Endothelial cell of umbilical vein (primary cell): Measurements from ENCODE around the gene FMN2. TPM values are rescaled to one million over a fixed set of nuclear protein-coding genes. Genes with fewer than 3 reads are reported as not detected.

Experiments
- BruUV-seq: library from RNA; stranded (reverse); fragments of 400-500 nt; replicated peaks from 2 replicates; lab custom pipeline; 2021; lab: Mats Ljungman, UMichigan
- CTCF ChIA-PET: fragments of 300-600, 350-600 bp; sonication (Branson Sonifier 250); formaldehyde crosslinking; loops from one replicate; lab custom pipeline; 2021; ENCODE audit warnings: antibody characterized with exemption, inconsistent platforms; lab: Charles Lee
- POLR2A ChIA-PET: fragments of 300-600, 350-600 bp; sonication (Branson Sonifier 250); formaldehyde crosslinking; loops from one replicate; lab custom pipeline; 2021; ENCODE audit warnings: antibody characterized with exemption, inconsistent platforms; lab: Charles Lee
- DNase-seq: peaks from one replicate; pipeline ENCODE4 v3.0.0-alpha.2; 2011; ENCODE audit warnings: low read depth, low spot score
- FAIRE-seq: peaks from 2 replicates; lab custom pipeline; 2011; peaks lifted over from hg19 to GRCh38; lab: Jason Lieb, UNC
- H2AFZ ChIP-seq: 2 replicates; pipeline ENCODE4 v1.6.0; 2012; ENCODE audit warnings: low read depth, low read length, control low read depth, inconsistent platforms
- H3K27ac ChIP-seq: 2 replicates; pipeline ENCODE4 v1.5.1; 2011; ENCODE audit warnings: low read depth, mild to moderate bottlenecking, control low read depth, low read length, moderate library complexity; ENCODE audit not compliant: insufficient read depth
- H3K27me3 ChIP-seq, 2 experiments: 2 replicates each; pipeline versions ENCODE4 v1.6.0 to v1.6.1; 2011; ENCODE audit warnings: low read length in 2 of 2, mixed read lengths in 1 of 2; ENCODE audit not compliant: control insufficient read depth in 2 of 2, insufficient read depth in 2 of 2
- H3K36me3 ChIP-seq, 2 experiments: 2 replicates in 1 of 2; 3 replicates in 1 of 2; pipeline ENCODE4 v1.5.1; 2011; ENCODE audit warnings: low read length in 2 of 2, mild to moderate bottlenecking in 1 of 2, moderate library complexity in 1 of 2; ENCODE audit not compliant: control insufficient read depth in 2 of 2, insufficient read depth in 2 of 2; ENCODE audit errors: extremely low read depth in 1 of 2
- H3K4me1 ChIP-seq: 3 replicates; pipeline ENCODE4 v1.5.1; 2011; ENCODE audit warnings: mild to moderate bottlenecking, low read length; ENCODE audit not compliant: control insufficient read depth, insufficient read depth; ENCODE audit errors: extremely low read depth
- H3K4me2 ChIP-seq: 2 replicates; pipeline ENCODE4 v1.6.1; 2011; ENCODE audit warnings: low read length, control low read depth, mixed read lengths; ENCODE audit not compliant: insufficient read depth
- H3K4me3 ChIP-seq, 3 experiments: fragments of 200-600 bp in 1 of 3; sonication (generic), shearing (Covaris generic) in 1 of 3; replicated peaks in 1 of 3; 2 replicates each; pipeline ENCODE4 v1.5.1; 2011 to 2016; ENCODE audit warnings: control low read depth in 3 of 3, low read length in 3 of 3, mild to moderate bottlenecking in 2 of 3, inconsistent platforms in 1 of 3, low read depth in 1 of 3, moderate library complexity in 1 of 3; ENCODE audit not compliant: insufficient read depth in 1 of 3
- H3K79me2 ChIP-seq: 2 replicates; pipeline ENCODE4 v1.6.0; 2012; ENCODE audit warnings: low read length, inconsistent platforms; ENCODE audit not compliant: control insufficient read depth, insufficient read depth
- H3K9ac ChIP-seq: replicated peaks from 2 replicates; pipeline ENCODE3; 2011; ENCODE audit warnings: low read length, control low read depth; ENCODE audit not compliant: insufficient read depth; ENCODE audit errors: extremely low read depth
- H3K9me1 ChIP-seq: replicated peaks from 3 replicates; pipeline ENCODE4 v1.6.0; 2011; ENCODE audit warnings: mild to moderate bottlenecking, low read length; ENCODE audit not compliant: control insufficient read depth, insufficient read depth; ENCODE audit errors: extremely low read depth
- H3K9me3 ChIP-seq: replicated peaks from 2 replicates; pipeline ENCODE4 v1.5.1; 2012; ENCODE audit warnings: low read length, inconsistent platforms; ENCODE audit not compliant: control insufficient read depth, insufficient read depth
- H4K20me1 ChIP-seq: replicated peaks from 2 replicates; pipeline ENCODE3; 2011; ENCODE audit warnings: mild to moderate bottlenecking, low read length; ENCODE audit not compliant: control insufficient read depth, insufficient read depth; ENCODE audit errors: extremely low read depth
- EZH2 ChIP-seq: IDR thresholded peaks from 2 replicates; pipeline ENCODE4 v1.6.1; 2012; ENCODE audit warnings: borderline replicate concordance, low read depth, mild to moderate bottlenecking, moderate library complexity, low read length, inconsistent platforms; ENCODE audit not compliant: severe bottlenecking
- FOS ChIP-seq: IDR thresholded peaks from 2 replicates; pipeline ENCODE4 v1.6.1; 2011; ENCODE audit warnings: mild to moderate bottlenecking, low read length, moderate library complexity, borderline replicate concordance; ENCODE audit not compliant: insufficient read depth
- GATA2 ChIP-seq: IDR thresholded peaks from 2 replicates; pipeline ENCODE4 v1.7.0; 2011; ENCODE audit warnings: low read depth, mild to moderate bottlenecking, moderate library complexity, mixed read lengths, low read length; ENCODE audit not compliant: insufficient read length, insufficient read depth
- MYC ChIP-seq: IDR thresholded peaks from one replicate; pipeline ENCODE4 v1.6.1; 2011; ENCODE audit warnings: mild to moderate bottlenecking, low read depth, low read length
- POLR2A ChIP-seq: IDR thresholded peaks from 2 replicates; pipeline ENCODE4 v1.6.1; 2012; ENCODE audit warnings: low read depth, mild to moderate bottlenecking, control low read depth, low read length
- dilution Hi-C: fragments of 300-500 bp; cut with MboI; formaldehyde crosslinking; loops from one replicate; pipeline ENCODE4 v1.15.0; 2019; ENCODE audit warnings: low sequenced_read_pairs; ENCODE audit not compliant: extremely low pct_ligation_motif_present
- intact Hi-C: fragments of 100-400 bp; cut with micrococcal nuclease; formaldehyde crosslinking; loops from one replicate; pipeline ENCODE4 v1.10.0; 2022
- polyA plus RNA-seq, 4 experiments: library from polyadenylated mRNA; depleted of rRNA in 3 of 4; stranded (reverse) in 3 of 4; unstranded in 1 of 4; fragments of >200 nt; gene quantifications; 2 replicates each; pipeline versions ENCODE4 v1.2.1 to v1.2.3, GENCODE V29; 2011 to 2012; ENCODE audit warnings: missing spikeins in 1 of 4
- total RNA-seq: library from RNA; stranded (reverse); gene quantifications from 2 replicates; pipeline ENCODE4 v1.2.3, GENCODE V29; 2021
- TF ChIP-seq, protein P1 (sequence below), 2 donors: IDR thresholded peaks; 1 replicate in 1 of 2; 2 replicates in 1 of 2; pipeline ENCODE4 v1.5.1; 2011; ENCODE audit warnings: low read length in 2 of 2, mild to moderate bottlenecking in 2 of 2, moderate library complexity in 2 of 2, control low read depth in 1 of 2, inconsistent platforms in 1 of 2, low read depth in 1 of 2; ENCODE audit not compliant: insufficient read depth in 1 of 2; ENCODE audit errors: extremely low read depth in 1 of 2
- TF ChIP-seq, protein P2 (sequence below): IDR thresholded peaks from 2 replicates; pipeline ENCODE4 v1.6.1; 2011; ENCODE audit not compliant: insufficient read depth, insufficient read length

FMN2 gene
- total and polyA plus RNA-seq, 2 donors (not counting 3 experiments of a cell fraction or from before 2014, with no cell fraction given) = not detected

DNA sequence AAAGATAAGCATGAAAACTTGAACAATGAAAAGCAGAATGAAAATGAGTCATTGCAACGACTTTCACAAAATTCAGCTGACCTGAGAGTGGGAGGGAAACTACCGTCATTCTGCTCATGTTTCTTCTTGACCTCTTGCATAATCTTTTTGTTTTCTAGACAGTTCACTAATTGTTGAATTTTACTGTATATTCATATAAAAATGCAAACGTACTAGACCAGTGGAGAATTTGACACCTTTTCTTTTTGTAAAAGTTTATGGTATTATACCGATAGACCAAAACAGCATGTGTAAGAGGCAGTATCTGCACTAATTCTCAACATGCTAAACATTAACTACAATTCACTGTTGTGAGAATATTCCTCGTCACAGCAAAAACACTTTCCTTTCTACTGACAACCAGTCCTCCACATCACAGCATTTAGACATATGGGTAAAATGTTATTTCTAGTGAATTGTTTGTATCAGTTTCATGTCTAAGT, 382.5 kb downstream of the FMN2 start:
- no peaks in the 10 kb centered on the region for H3K9me1 ChIP-seq
- peaks cover 3% of the 10 kb centered on the region for H3K9me3 ChIP-seq
- H3K79me2 ChIP-seq = no peaks in the 10 kb centered on the region
- CTCF ChIA-PET = no interaction called here
- intact Hi-C loops = no loop called here
- DNase-seq (no peak), FAIRE-seq (no peak)
- no peaks in the 10 kb centered on the region for H3K4me1 ChIP-seq
- no peak overlapping the region for H3K27ac ChIP-seq
- TF ChIP-seq MYC (no peak), POLR2A (no peak), FOS (no peak), GATA2 (no peak)
- H2AFZ ChIP-seq = no peak overlapping the region
- dilution Hi-C loops = no loop called here
- no peak overlapping the region for H3K4me2 ChIP-seq
- POLR2A ChIA-PET = no interaction called here
- no peak overlapping the region for H3K9ac ChIP-seq
- no peak overlapping the region for H3K4me3 ChIP-seq
- BruUV-seq = no TSS peak
- H3K27me3 ChIP-seq = no peaks in the 10 kb centered on the region
- no peaks in the 10 kb centered on the region for H4K20me1 ChIP-seq
- H3K36me3 ChIP-seq = no peaks in the 10 kb centered on the region

- POLR2A ChIA-PET = no interaction called here
- Histone ChIP-seq H3K9me3 (peaks cover 3% of the 10 kb centered on the region), H2AFZ (no peak overlapping the region), H3K4me1 (no peaks in the 10 kb centered on the region), H3K4me3 (no peak overlapping the region), H3K9ac (no peak overlapping the region), H3K27ac (no peak overlapping the region), H4K20me1 (no peaks in the 10 kb centered on the region), H3K36me3 (no peaks in the 10 kb centered on the region), H3K9me1 (no peaks in the 10 kb centered on the region), H3K79me2 (no peaks in the 10 kb centered on the region), H3K27me3 (no peaks in the 10 kb centered on the region), H3K4me2 (no peak overlapping the region)
- TF ChIP-seq EZH2 (no peak), FOS (no peak), GATA2 (no peak), POLR2A (no peak), MYC (no peak)
- TF ChIP-seq, protein P1, sequence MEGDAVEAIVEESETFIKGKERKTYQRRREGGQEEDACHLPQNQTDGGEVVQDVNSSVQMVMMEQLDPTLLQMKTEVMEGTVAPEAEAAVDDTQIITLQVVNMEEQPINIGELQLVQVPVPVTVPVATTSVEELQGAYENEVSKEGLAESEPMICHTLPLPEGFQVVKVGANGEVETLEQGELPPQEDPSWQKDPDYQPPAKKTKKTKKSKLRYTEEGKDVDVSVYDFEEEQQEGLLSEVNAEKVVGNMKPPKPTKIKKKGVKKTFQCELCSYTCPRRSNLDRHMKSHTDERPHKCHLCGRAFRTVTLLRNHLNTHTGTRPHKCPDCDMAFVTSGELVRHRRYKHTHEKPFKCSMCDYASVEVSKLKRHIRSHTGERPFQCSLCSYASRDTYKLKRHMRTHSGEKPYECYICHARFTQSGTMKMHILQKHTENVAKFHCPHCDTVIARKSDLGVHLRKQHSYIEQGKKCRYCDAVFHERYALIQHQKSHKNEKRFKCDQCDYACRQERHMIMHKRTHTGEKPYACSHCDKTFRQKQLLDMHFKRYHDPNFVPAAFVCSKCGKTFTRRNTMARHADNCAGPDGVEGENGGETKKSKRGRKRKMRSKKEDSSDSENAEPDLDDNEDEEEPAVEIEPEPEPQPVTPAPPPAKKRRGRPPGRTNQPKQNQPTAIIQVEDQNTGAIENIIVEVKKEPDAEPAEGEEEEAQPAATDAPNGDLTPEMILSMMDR (IDR thresholded peaks at IDR 0.05; ENCODE audit: extremely low read depth in 1 of 2, insufficient read depth in 1 of 2, low read depth in 1 of 2, low read length in 2 of 2) = no peak
- TF ChIP-seq, protein P2, sequence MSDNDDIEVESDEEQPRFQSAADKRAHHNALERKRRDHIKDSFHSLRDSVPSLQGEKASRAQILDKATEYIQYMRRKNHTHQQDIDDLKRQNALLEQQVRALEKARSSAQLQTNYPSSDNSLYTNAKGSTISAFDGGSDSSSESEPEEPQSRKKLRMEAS = no peak
- BruUV-seq = no TSS peak
- dilution Hi-C loops (no loop called here), intact Hi-C loops (no loop called here)
- CTCF ChIA-PET = no interaction called here
- DNase-seq = no peak
- no peak for FAIRE-seq
Measured at GRCh38 chr1:240475832-240476231, 384.1 kb downstream of the FMN2 start.
